ENCODE data around the gene NGFR.
"Not testable (repeated sequence)": the region's sequence is repeated elsewhere in the genome, so short reads cannot be mapped to it uniquely, and the experiment has no call there.

The NGFR gene

GRCh38 chr17:49545007-49545660 lies 50.0 kb downstream of the NGFR start:
- no peak for DNase-seq (ENCODE audit: low read depth in 2 of 3, low spot score in 2 of 3)

DNA sequence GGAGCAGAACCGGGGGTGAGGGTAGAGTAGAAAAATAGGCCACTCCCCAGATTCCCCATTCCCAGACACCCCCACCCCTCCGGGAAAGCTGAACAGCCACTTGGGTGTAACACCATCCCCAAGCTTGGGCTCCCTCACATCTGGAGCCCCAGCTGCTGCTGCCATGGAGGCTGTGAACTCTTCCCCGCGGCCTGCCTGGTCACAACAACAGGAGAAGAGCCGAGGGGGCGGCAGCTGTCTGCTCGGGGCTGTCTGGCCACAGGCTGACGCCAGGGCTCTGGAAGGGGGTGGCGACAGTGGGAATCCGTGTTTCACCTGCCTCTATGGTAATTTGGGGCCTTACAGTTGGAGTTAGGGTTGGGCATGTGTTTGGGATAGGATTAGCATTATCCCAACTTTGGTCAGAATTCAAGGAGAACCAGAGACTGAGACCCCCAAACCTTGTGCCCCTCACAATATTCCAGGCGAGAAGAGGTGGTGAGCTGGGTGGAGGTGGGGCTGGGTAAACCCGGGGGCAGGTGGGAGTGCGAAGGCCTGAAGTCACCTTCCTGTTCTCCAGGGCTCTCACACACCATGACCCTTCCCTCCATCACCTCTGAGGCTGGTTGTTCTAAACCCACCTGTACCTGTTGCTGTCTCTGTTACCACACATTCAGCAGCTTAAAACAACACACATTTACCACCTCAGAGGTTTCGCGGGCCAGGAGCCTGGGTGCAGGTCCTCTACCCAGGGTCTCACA lies 50.9 kb downstream of the NGFR start:
- no peak for DNase-seq (ENCODE audit: low read depth in 2 of 3, low spot score in 2 of 3)

DNA sequence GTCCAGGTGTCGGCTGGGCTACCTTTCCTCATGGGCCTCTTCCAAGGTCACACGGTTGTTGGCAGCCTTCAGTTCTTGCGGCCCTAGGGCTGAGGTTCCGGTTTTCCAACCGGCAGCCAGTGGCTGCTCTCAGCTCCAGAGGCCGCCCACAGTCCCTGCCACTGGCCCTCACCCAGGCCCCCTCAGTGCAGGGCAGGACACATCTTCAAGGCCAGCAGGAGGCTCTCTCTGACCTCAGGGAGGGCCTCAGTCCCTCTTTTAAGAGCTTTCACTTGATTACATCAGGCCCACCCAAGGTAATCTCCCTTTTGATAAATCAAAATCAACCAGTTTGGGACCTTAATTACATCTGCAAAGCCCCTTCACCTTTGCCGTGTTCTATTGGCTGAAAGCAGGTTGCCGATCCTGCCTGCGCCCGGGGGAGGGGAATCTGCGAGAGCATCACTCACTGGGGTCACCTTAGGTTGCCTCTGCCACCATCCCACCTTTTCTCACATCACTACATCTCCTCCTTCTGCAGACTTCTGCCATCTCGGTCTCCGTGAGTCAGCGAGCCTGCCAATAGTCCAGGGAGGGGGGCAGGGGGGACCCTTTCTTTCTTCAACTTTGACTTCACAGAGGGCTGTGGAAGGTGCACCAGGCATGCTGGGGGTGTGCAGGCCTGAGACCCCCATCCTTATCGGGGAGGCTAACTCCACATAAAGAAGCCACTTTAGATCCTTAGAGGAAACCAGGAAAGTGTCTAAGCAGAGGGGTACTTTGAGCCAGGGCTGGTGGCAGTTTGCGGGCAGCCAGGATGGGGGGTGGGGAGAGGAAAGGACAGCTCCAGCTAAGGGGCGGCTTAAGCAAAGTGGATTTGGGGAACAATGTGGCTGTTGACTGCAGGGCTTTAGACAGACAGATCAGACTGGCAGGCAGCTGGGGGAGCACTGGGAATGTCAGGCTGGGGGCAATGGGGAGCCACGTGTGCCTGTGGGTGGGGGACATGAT lies 51.7 kb downstream of the NGFR start:
- DNase-seq (ENCODE audit: low read depth in 2 of 3, low spot score in 2 of 3) = no peak

- DNase-seq (ENCODE audit: low read depth in 2 of 3, low spot score in 2 of 3) = no peak
These were observed 52.5 kb downstream of the NGFR start for GRCh38 chr17:49547566-49547965.

GRCh38 chr17:49548051-49548505 lies 53.0 kb downstream of the NGFR start:
- DNase-seq (ENCODE audit: low read depth in 2 of 3, low spot score in 2 of 3) = no peak

GRCh38 chr17:49548506-49549310 lies 53.6 kb downstream of the NGFR start:
- no peak for DNase-seq (ENCODE audit: low read depth in 2 of 3, low spot score in 2 of 3)

GRCh38 chr17:49549311-49549605 lies 54.2 kb downstream of the NGFR start:
- no peak for DNase-seq (ENCODE audit: low read depth in 2 of 3, low spot score in 2 of 3)

DNA sequence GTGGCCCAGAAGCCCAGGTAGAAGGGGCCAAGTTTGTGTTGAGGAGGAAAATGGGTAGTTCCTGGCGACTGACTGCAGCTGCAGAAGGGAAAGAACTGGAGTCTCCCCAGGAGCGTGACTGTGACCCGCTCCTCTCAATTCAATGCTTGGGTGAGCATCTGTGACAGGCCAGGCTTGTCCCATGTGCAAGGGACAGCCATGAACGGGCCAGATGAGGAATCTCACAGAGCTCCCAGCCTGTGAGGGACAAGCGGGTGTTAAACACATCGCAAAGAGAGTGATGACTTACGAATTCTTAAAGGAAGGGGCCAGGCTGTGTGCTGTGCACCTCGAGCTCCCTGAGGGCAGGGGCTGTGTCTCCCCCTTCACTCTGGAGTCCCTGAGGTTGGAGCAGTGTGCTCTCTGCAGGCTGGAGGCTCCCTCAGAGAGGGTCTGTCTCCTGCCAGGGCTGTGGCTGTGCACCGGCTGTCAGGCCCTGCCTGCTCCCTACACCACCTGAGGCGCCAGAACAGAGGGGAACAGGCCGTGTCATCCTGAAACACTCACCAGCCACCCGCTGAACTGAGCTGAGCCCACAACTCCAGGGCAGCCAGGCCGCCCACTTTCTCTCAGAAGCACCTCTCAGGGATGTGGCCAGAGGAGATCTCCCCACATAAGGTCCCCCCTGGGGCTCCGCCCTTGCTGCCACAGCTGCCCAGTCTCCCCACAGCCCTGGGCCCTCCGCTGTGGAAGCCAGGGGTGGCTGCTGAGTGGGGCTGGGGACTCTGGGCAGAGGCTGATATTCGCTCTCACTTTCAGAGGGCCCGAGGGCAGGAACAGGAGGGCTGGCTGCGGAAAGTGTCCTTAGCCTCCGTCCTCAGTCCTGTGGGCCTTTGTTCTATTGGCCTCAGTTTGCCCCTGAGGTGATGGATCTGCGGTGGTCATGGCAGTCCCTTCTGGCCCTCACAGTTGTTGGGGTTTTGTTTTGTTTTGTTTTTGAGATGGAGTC lies 54.9 kb downstream of the NGFR start:
- DNase-seq (ENCODE audit: low read depth in 2 of 3, low spot score in 2 of 3) = no peak

- DNase-seq (ENCODE audit: low read depth in 2 of 3, low spot score in 2 of 3) = not testable (repeated sequence)
These were observed 55.7 kb downstream of the NGFR start for GRCh38 chr17:49550764-49551163.

DNA sequence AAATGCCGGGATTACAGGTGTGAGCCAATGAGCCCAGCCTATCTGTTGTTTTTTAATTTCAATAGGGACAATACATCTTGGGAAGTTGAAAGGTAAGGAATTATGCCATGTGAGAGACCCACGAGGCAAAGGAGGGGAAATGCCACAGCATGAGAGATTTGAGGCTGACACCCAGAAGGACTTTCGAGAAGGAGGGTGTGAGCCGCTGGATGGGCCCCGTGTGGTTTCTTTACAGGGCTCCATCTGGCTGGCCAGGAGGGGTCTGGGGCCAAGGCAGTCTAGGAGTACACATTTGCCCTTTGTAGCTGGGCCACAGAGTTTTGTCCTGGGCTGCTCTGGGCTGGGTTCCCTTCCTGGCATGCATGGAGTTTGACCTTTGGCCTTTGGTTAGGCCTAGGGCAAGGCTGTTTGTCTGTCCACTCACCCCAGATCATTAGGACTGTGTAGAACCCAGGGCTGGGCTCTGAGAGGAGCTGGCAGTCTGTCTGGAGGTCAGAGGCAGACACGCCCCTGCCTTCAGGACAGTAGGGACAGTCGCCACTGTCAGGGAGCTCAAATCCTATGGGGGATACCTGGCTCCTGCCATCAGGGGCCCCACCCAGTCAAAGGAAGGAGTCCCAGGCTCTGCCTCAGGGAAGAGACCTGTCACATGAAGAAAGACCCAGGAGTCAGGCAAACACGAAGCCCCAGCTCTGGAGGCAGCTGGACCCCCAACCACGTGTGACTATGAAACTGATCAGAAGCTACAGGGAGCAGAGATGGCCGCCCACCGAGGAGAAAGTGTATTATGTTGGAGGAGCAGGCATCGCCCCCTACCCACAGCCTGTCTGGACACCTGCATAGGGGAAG lies 56.4 kb downstream of the NGFR start:
- DNase-seq (ENCODE audit: low read depth in 2 of 3, low spot score in 2 of 3) = no peak

GRCh38 chr17:49552070-49552751 lies 57.1 kb downstream of the NGFR start:
- DNase-seq (ENCODE audit: low read depth in 2 of 3, low spot score in 2 of 3) = no peak

DNA sequence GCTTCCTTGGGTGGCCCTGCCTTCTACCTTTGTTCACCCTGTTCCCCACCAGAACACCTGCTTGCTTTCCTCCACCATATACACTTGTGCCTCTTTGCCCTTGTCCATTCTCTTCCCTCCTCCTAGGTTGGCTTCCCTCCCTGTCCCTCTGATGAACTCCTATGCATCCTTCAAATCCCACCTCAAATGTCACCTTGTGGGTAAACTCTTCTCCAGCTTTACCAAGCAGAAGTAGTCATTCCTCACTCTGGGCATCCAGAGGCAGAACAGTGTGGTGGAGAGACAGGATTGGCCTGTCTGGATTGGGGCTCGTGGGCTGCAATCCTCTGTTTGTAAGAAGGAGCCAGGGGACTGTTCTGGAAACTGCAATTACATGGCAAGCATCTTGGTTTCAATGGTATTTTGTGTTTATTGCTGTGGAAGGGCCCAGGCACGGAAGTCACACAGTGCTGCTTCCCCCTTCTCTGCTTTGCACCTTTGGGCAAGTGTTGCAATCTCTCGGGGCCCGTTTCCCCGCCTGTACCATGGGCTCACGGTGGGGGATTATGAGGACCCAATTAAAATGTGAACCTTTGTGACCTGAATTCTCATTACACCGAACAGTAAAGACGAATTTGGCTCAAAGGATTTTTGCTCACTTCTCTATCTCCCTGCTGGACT lies 58.7 kb downstream of the NGFR start:
- no peak for DNase-seq (ENCODE audit: low read depth in 2 of 3, low spot score in 2 of 3)

- no peak for DNase-seq (ENCODE audit: low read depth in 2 of 3, low spot score in 2 of 3)
These were observed 59.8 kb downstream of the NGFR start for GRCh38 chr17:49554694-49555494.

GRCh38 chr17:49555495-49556222 lies 60.6 kb downstream of the NGFR start:
- no peak for DNase-seq (ENCODE audit: low read depth in 2 of 3, low spot score in 2 of 3)

- DNase-seq (ENCODE audit: low read depth in 2 of 3, low spot score in 2 of 3) = peak; percentile 62 to 90 (median 69)
These were observed 61.3 kb downstream of the NGFR start for GRCh38 chr17:49556223-49556943.

All from activated CD8-positive, alpha-beta memory T cell treated with anti-CD3 and anti-CD28 coated beads for 48 hours (primary cell).